ENCODE measurements around the gene DIPK1A.

Gene DIPK1A

DNA sequence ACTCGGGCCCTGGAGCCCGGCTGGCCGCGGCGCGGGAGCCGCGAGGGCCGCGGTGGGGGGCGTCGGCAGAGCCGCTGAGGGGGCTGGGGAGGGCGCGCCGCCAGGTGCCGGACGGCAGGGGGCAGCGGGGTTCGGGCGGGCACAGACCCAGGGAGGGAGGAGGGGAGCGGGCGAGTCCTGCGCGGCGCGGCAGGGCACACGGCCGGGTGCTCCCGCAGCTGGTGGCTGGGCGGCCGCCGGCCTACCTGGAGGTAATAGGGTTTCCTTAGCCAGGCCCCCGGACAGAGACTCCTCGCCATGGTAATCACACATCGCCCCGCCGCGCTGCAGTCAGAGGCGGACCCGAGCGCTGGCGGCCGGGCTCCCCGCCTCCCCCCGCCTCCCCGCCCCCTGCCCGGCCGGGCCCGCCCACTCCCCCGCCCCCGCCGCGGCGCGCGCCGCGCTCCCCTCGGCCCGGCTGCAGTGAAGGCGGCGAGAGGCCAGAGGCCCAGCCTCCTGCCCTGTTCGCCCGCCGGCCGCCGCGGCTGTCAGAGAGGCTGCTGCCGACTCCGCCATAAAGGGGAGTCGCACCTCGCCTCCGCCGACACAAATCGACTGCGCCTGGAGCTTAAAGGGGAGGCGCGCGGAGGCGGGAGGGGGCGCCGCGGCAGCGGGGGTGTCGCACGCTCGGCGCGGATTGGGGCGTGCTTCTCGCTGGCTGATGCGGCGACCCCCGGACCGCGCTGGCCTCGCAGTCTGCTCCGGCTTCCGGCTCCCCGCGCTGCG is at the start of gene DIPK1A:
Gene DIPK1A, minus strand, starts transcription at position 332 of the 765 bp plus-strand sequence. Its CDS starts 33 bp downstream, at position 299.
- peak; percentile 73 for DNase-seq (ENCODE audit: low spot score)

GRCh38 chr1:93007941-93008577 is 46.8 kb upstream of the DIPK1A start:
- Mint-ChIP-seq H3K27me3 (ENCODE audit: low read depth) (peaks cover 17% of the 10 kb centered on the region), H3K36me3 (ENCODE audit: low read depth) (no peaks in the 10 kb centered on the region), H3K4me1 (ENCODE audit: low read depth) (peaks cover 3% of the 10 kb centered on the region), H3K9me3 (no peaks in the 10 kb centered on the region), H3K4me3 (no peak overlapping the region), H3K27ac (no peak overlapping the region)
- no peak for DNase-seq (ENCODE audit: low spot score)

More for the DNA sequence above, at the start of gene DIPK1A:
- Mint-ChIP-seq H3K4me1 (ENCODE audit: low read depth) (peaks cover 28% of the 10 kb centered on the region), H3K36me3 (ENCODE audit: low read depth) (peaks cover 5% of the 10 kb centered on the region), H3K27ac (peak within 1 kb of the TSS; percentile 97), H3K27me3 (ENCODE audit: low read depth) (no peaks in the 10 kb centered on the region), H3K9me3 (no peaks in the 10 kb centered on the region), H3K4me3 (peak within 1 kb of the TSS; percentile 95)

GRCh38 chr1:93005252-93005598 is 44.0 kb upstream of the DIPK1A start:
- H3K4me1 Mint-ChIP-seq (ENCODE audit: low read depth): peaks cover 1% of the 10 kb centered on the region
- no peak for DNase-seq (ENCODE audit: low spot score)
- H3K9me3 Mint-ChIP-seq: no peaks in the 10 kb centered on the region
- H3K36me3 Mint-ChIP-seq (ENCODE audit: low read depth): no peaks in the 10 kb centered on the region
- H3K27ac Mint-ChIP-seq: no peak overlapping the region
- peaks cover 28% of the 10 kb centered on the region for H3K27me3 Mint-ChIP-seq (ENCODE audit: low read depth)
- no peak overlapping the region for H3K4me3 Mint-ChIP-seq

DNA sequence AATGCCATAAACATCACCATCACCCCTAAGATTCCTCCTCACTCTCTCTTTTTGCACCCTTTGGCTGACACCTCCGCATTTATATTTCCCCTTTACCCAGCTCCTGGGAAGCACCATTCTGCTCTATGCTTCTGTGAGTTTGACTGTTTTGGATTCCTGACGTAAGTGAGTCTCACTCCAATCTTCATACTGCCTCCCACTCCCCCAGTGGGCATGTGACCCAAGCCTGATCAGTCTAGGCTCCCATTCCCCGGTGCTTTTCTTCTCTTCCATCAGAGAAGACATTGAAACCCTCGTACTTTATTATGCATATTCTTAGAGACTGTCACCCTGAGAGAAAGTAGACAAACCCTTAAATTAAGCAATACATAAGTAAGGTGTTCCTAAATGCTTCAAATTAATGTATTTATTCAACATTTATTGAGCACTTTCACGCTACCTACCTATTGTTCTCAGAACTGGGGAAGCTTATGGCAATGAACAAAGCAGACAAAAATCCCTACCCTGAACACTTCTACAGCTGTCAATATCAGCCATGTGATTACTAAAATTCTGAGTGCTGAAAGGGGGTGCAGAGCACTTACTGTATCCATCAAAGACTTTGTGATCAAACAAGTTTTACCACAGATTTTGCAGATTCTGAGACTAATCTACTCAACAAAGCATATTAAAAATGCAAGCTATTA is 43.4 kb upstream of the DIPK1A start:
- H3K27ac Mint-ChIP-seq: no peak overlapping the region
- no peak overlapping the region for H3K4me3 Mint-ChIP-seq
- DNase-seq (ENCODE audit: low spot score): no peak
- H3K9me3 Mint-ChIP-seq: no peaks in the 10 kb centered on the region
- H3K4me1 Mint-ChIP-seq (ENCODE audit: low read depth): peaks cover 1% of the 10 kb centered on the region
- no peaks in the 10 kb centered on the region for H3K36me3 Mint-ChIP-seq (ENCODE audit: low read depth)
- H3K27me3 Mint-ChIP-seq (ENCODE audit: low read depth): peaks cover 28% of the 10 kb centered on the region

GRCh38 chr1:93003981-93004380 is 42.7 kb upstream of the DIPK1A start:
- DNase-seq (ENCODE audit: low spot score): no peak
- H3K27ac Mint-ChIP-seq: no peak overlapping the region
- no peak overlapping the region for H3K4me3 Mint-ChIP-seq
- no peaks in the 10 kb centered on the region for H3K9me3 Mint-ChIP-seq
- peaks cover 28% of the 10 kb centered on the region for H3K27me3 Mint-ChIP-seq (ENCODE audit: low read depth)
- H3K4me1 Mint-ChIP-seq (ENCODE audit: low read depth): peaks cover 1% of the 10 kb centered on the region
- H3K36me3 Mint-ChIP-seq (ENCODE audit: low read depth): no peaks in the 10 kb centered on the region

GRCh38 chr1:93002781-93003180 is 41.5 kb upstream of the DIPK1A start:
- H3K27me3 Mint-ChIP-seq (ENCODE audit: low read depth): peaks cover 25% of the 10 kb centered on the region
- H3K36me3 Mint-ChIP-seq (ENCODE audit: low read depth): no peaks in the 10 kb centered on the region
- no peak for DNase-seq (ENCODE audit: low spot score)
- no peak overlapping the region for H3K27ac Mint-ChIP-seq
- H3K4me1 Mint-ChIP-seq (ENCODE audit: low read depth): peaks cover 1% of the 10 kb centered on the region
- no peak overlapping the region for H3K4me3 Mint-ChIP-seq
- no peaks in the 10 kb centered on the region for H3K9me3 Mint-ChIP-seq

- H3K36me3 Mint-ChIP-seq (ENCODE audit: low read depth): no peaks in the 10 kb centered on the region
- H3K27me3 Mint-ChIP-seq (ENCODE audit: low read depth): peaks cover 25% of the 10 kb centered on the region
- H3K4me3 Mint-ChIP-seq: no peak overlapping the region
- H3K27ac Mint-ChIP-seq: no peak overlapping the region
- peaks cover 1% of the 10 kb centered on the region for H3K4me1 Mint-ChIP-seq (ENCODE audit: low read depth)
- no peak for DNase-seq (ENCODE audit: low spot score)
- H3K9me3 Mint-ChIP-seq: no peaks in the 10 kb centered on the region
Measured at GRCh38 chr1:93001893-93002292, 40.6 kb upstream of the DIPK1A start.

DNA sequence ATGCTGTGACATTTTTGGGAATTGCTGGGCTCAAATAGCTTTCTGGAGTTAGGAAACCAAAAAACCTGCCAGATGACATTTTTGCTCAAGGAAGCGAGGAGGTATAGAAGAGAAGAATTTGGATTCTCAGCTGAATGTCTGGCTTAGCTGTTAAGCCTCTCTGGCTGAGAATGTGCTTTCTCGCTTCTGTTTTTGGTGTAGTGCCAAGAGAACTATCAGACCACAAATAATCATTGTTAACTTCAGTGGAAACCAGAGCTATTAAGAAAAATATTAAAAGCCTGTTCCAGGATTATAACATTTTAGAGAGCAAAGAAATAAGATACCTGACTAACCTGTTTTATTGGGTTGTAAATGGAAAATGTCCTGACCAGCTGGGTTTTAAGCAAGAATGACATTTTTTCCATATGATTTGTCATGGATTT is 39.5 kb upstream of the DIPK1A start:
- H3K4me3 Mint-ChIP-seq: no peak overlapping the region
- no peak overlapping the region for H3K27ac Mint-ChIP-seq
- DNase-seq (ENCODE audit: low spot score): no peak
- H3K27me3 Mint-ChIP-seq (ENCODE audit: low read depth): peaks cover 25% of the 10 kb centered on the region
- peaks cover 1% of the 10 kb centered on the region for H3K4me1 Mint-ChIP-seq (ENCODE audit: low read depth)
- H3K9me3 Mint-ChIP-seq: no peaks in the 10 kb centered on the region
- H3K36me3 Mint-ChIP-seq (ENCODE audit: low read depth): no peaks in the 10 kb centered on the region

GRCh38 chr1:93000291-93000690 is 39.0 kb upstream of the DIPK1A start:
- Mint-ChIP-seq H3K27me3 (ENCODE audit: low read depth) (peaks cover 23% of the 10 kb centered on the region), H3K9me3 (no peaks in the 10 kb centered on the region), H3K27ac (no peak overlapping the region), H3K4me3 (no peak overlapping the region), H3K36me3 (ENCODE audit: low read depth) (no peaks in the 10 kb centered on the region), H3K4me1 (ENCODE audit: low read depth) (peaks cover 1% of the 10 kb centered on the region)
- no peak for DNase-seq (ENCODE audit: low spot score)

DNA sequence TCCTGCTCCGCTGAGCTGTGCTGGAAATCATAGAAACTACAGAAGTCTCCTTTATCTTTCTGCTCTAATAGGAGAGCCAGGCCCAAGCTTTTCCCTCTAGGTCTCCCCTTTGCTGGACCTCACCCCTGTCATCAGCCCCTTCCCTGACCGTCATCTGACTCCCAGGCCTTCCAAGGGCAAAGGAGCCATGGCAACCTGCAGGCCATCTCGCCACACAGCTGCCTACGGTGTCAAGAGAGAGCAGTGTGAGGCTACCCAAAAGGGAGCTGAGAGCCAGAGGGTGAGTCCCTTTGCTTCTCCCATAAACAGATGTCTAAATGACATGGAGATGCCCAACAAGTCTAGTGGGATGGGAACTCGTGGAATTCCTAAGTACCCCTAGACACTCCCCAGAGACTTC is 37.6 kb upstream of the DIPK1A start:
- Mint-ChIP-seq H3K27me3 (ENCODE audit: low read depth) (peaks cover 12% of the 10 kb centered on the region), H3K4me1 (ENCODE audit: low read depth) (peaks cover 8% of the 10 kb centered on the region), H3K27ac (no peak overlapping the region), H3K4me3 (no peak overlapping the region), H3K36me3 (ENCODE audit: low read depth) (no peaks in the 10 kb centered on the region), H3K9me3 (no peaks in the 10 kb centered on the region)
- DNase-seq (ENCODE audit: low spot score): no peak

- Mint-ChIP-seq H3K4me1 (ENCODE audit: low read depth) (peaks cover 32% of the 10 kb centered on the region), H3K27ac (no peak overlapping the region), H3K4me3 (no peak overlapping the region), H3K9me3 (peaks cover 3% of the 10 kb centered on the region), H3K27me3 (ENCODE audit: low read depth) (peaks cover 4% of the 10 kb centered on the region), H3K36me3 (ENCODE audit: low read depth) (no peaks in the 10 kb centered on the region)
- no peak for DNase-seq (ENCODE audit: low spot score)
Measured at GRCh38 chr1:92995441-92996430, 34.5 kb upstream of the DIPK1A start.

GRCh38 chr1:92994105-92994712 is 32.9 kb upstream of the DIPK1A start:
- H3K27ac Mint-ChIP-seq: no peak overlapping the region
- peak; percentile 65 for DNase-seq (ENCODE audit: low spot score)
- H3K27me3 Mint-ChIP-seq (ENCODE audit: low read depth): no peaks in the 10 kb centered on the region
- H3K36me3 Mint-ChIP-seq (ENCODE audit: low read depth): peaks cover 3% of the 10 kb centered on the region
- H3K4me3 Mint-ChIP-seq: no peak overlapping the region
- peaks cover 48% of the 10 kb centered on the region for H3K4me1 Mint-ChIP-seq (ENCODE audit: low read depth)
- peaks cover 3% of the 10 kb centered on the region for H3K9me3 Mint-ChIP-seq

DNA sequence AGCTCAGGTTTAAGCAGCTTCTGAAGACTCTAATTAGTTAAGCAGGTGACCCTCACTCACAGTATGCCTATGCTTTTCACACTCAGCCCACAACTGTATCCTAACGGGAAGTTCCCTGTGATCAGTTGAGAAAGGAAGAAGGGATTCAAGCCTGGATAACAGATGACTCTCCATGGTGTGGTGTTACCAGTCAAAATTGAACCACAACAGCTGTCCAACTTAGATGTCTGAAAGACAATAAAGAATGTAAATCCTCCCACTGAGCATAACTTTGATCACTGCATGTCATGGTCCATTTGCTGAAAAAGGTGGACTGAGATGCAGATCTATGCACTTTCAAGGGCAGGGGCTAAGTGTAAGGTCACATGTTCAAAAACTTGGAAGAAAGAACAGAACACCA is 32.3 kb upstream of the DIPK1A start:
- no peak overlapping the region for H3K4me3 Mint-ChIP-seq
- H3K4me1 Mint-ChIP-seq (ENCODE audit: low read depth): peaks cover 52% of the 10 kb centered on the region
- no peaks in the 10 kb centered on the region for H3K27me3 Mint-ChIP-seq (ENCODE audit: low read depth)
- DNase-seq (ENCODE audit: low spot score): no peak
- peaks cover 3% of the 10 kb centered on the region for H3K9me3 Mint-ChIP-seq
- H3K27ac Mint-ChIP-seq: no peak overlapping the region
- peaks cover 3% of the 10 kb centered on the region for H3K36me3 Mint-ChIP-seq (ENCODE audit: low read depth)
